ENCODE data around the gene SSPN. TPM values are rescaled to one million over a fixed set of nuclear protein-coding genes. Genes with fewer than 3 reads are reported as not detected.

SSPN gene
- total RNA-seq, 2 donors from 2014 or later: 3.3 to 6.7 TPM

DNA sequence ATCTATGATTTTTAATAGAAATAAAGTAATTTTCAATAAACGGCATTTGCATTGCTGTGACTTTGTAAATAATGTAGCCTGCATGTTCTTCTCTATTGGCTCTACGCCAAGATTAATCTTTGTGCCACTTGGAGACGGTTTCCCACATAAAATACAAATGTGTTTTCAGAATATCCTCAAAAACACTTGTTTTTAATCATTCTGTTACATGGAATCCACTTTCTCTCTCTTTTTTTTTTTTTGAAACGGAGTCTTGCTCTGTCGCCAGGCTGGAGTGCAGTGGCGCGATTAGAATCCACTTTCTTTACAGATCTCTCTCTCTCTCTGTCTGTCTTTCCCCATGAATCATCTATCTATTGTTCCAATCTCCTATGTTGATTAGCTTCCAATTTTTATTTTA lies 22.8 kb upstream of the SSPN start:
- H3K9me3 ChIP-seq: no peaks in the 10 kb centered on the region
- H3K4me1 ChIP-seq: no peaks in the 10 kb centered on the region
- DNase-seq (no peak), ATAC-seq (no peak)
- TF ChIP-seq CTCF (IDR thresholded peaks at IDR 0.05): no peak
- H3K36me3 ChIP-seq (replicated peaks in 1 of 2; ENCODE audit: insufficient read depth in 1 of 2, low read depth in 2 of 2): no peaks in the 10 kb centered on the region
- no peaks in the 10 kb centered on the region for H3K27me3 ChIP-seq
- WGBS, 2 donors: 79 to 81% methylated on average over 7 of the region's 7 CpGs
- intact Hi-C loops (cut with DNase I): no loop called here
- no peak overlapping the region for H3K27ac ChIP-seq
- H3K4me3 ChIP-seq: no peak overlapping the region

- Histone ChIP-seq H3K27ac (no peak overlapping the region), H3K9me3 (no peaks in the 10 kb centered on the region), H3K4me3 (no peak overlapping the region), H3K4me1 (no peaks in the 10 kb centered on the region), H3K27me3 (no peaks in the 10 kb centered on the region), H3K36me3 (replicated peaks in 1 of 2; ENCODE audit: insufficient read depth in 1 of 2, low read depth in 2 of 2) (no peaks in the 10 kb centered on the region)
- intact Hi-C loops (cut with DNase I): no loop called here
- TF ChIP-seq CTCF (IDR thresholded peaks at IDR 0.05) (no peak), POLR2A (IDR thresholded peaks at IDR 0.05) (no peak)
- 85 to 88% methylated on average over 4 of the region's 4 CpGs for WGBS, 2 donors
- ATAC-seq (no peak), DNase-seq (no peak)
These were observed 22.3 kb upstream of the SSPN start for GRCh38 chr12:26172946-26173552.

DNA sequence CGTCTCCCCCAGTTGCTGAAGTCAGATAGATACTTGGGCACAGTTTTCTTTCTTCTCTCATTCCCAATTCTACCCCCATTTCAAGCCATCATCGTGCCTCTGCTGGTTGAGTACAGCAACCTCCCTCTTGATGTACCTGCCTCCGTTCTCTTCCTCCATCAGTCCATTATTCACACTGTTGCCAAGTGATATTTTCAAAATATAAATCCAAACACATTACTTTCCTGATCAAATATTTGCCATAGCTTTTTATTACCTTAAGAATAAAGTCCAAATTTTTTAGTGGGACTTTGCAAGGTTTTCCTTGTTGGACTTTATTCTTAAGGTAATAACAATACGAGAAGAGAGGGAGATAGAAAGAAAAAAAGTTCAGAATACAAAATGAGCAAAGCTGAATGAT lies 18.6 kb upstream of the SSPN start:
- TF ChIP-seq POLR2A (IDR thresholded peaks at IDR 0.05): no peak
- no peak for TF ChIP-seq CTCF (IDR thresholded peaks at IDR 0.05)
- WGBS, 2 donors: 64 to 68% methylated on average over 4 of the region's 4 CpGs
- H3K27ac ChIP-seq: no peak overlapping the region
- no peak overlapping the region for H3K4me3 ChIP-seq
- H3K36me3 ChIP-seq (replicated peaks in 1 of 2; ENCODE audit: insufficient read depth in 1 of 2, low read depth in 2 of 2): no peaks in the 10 kb centered on the region
- no peak for ATAC-seq
- no peaks in the 10 kb centered on the region for H3K4me1 ChIP-seq
- H3K9me3 ChIP-seq: no peaks in the 10 kb centered on the region
- no peaks in the 10 kb centered on the region for H3K27me3 ChIP-seq
- DNase-seq: no peak
- intact Hi-C loops (cut with DNase I): no loop called here

DNA sequence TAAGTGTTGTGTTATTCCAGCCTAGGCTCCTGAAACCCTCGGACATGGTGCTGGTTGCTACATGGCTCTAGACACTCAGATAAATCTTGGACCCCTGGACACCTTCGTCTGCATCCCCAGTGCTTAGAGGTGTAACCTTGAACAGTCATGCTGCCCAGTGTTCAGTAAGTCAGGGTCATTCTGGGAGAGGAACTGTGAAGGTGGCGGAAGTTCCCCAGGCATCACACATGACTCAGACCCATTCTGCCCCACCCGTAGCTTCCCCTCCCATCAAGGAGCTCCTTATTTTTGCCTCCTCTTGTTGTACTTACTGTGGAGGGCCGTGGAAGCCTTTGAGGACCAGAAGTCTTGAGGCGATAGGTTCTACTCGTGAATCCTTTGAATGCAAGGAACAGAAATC lies 18.1 kb upstream of the SSPN start:
- 64 to 67% methylated on average over 7 of the region's 7 CpGs for WGBS, 2 donors
- no peak overlapping the region for H3K4me3 ChIP-seq
- H3K27ac ChIP-seq: no peak overlapping the region
- intact Hi-C loops (cut with DNase I): no loop called here
- H3K36me3 ChIP-seq (replicated peaks in 1 of 2; ENCODE audit: insufficient read depth in 1 of 2, low read depth in 2 of 2): no peaks in the 10 kb centered on the region
- no peaks in the 10 kb centered on the region for H3K9me3 ChIP-seq
- TF ChIP-seq CTCF (IDR thresholded peaks at IDR 0.05): no peak
- no peak for TF ChIP-seq POLR2A (IDR thresholded peaks at IDR 0.05)
- ATAC-seq (no peak), DNase-seq (no peak)
- no peaks in the 10 kb centered on the region for H3K4me1 ChIP-seq
- H3K27me3 ChIP-seq: no peaks in the 10 kb centered on the region

- intact Hi-C loops (cut with DNase I): no loop called here
- TF ChIP-seq CTCF (IDR thresholded peaks at IDR 0.05) (no peak), POLR2A (IDR thresholded peaks at IDR 0.05) (no peak)
- Histone ChIP-seq H3K4me3 (no peak overlapping the region), H3K27me3 (no peaks in the 10 kb centered on the region), H3K9me3 (no peaks in the 10 kb centered on the region), H3K36me3 (replicated peaks in 1 of 2; ENCODE audit: insufficient read depth in 1 of 2, low read depth in 2 of 2) (no peaks in the 10 kb centered on the region), H3K27ac (no peak overlapping the region), H3K4me1 (no peaks in the 10 kb centered on the region)
- ATAC-seq (no peak), DNase-seq (no peak)
- WGBS, 2 donors: 62 to 71% methylated on average over 4 of the region's 4 CpGs
These were observed 15.5 kb upstream of the SSPN start for GRCh38 chr12:26179826-26180225.
